ENCODE data around the gene RPS14. TPM values are rescaled to one million over a fixed set of nuclear protein-coding genes. Genes with fewer than 3 reads are reported as not detected.

RPS14 gene
- total and polyA plus RNA-seq, 4 experiments from 2014 or later = 5,260 to 9,996 (median 6,720) TPM

- Mint-ChIP-seq H3K27ac (peak overlapping the region in 3 of 7 donors; percentile 46 to 79 (median 52)), H3K36me3 (peaks cover 26 to 73% of the 10 kb centered on the region in 2 donors)
These were observed 45.4 kb downstream of the RPS14 start for GRCh38 chr5:150404121-150404520.

GRCh38 chr5:150402901-150403342, 46.6 kb downstream of the RPS14 start:
- no peak for DNase-seq
- no peaks in the 10 kb centered on the region for H3K4me1 ChIP-seq (ENCODE audit: insufficient read depth, low read length)
- no peaks in the 10 kb centered on the region for H3K9me3 ChIP-seq (ENCODE audit: control insufficient read depth in 1 of 2, low read length in 2 of 2)
- CTCF ChIA-PET (ENCODE audit: partially characterized antibody) = no interaction called here
- no peak overlapping the region for H3K4me3 ChIP-seq (ENCODE audit: low read length in 2 of 2)
- H3K27ac ChIP-seq (ENCODE audit: low read depth, low read length) = no peak overlapping the region
- no peak overlapping the region for H3K4me3 Mint-ChIP-seq
- intact Hi-C loops (cut with micrococcal nuclease) = no loop called here
- peaks cover 76% of the 10 kb centered on the region for H3K36me3 ChIP-seq (ENCODE audit: insufficient read depth, low read length)
- no peaks in the 10 kb centered on the region for H3K27me3 Mint-ChIP-seq
- peaks cover 0 to 17% (median under 1%) of the 10 kb centered on the region in 4 donors for H3K4me1 Mint-ChIP-seq
- H3K27me3 ChIP-seq (ENCODE audit: insufficient read depth, low read length) = no peaks in the 10 kb centered on the region
- POLR2A ChIA-PET (ENCODE audit: partially characterized antibody) = interaction anchor here (1.1 kb wide), 1 partner anchor 10 kb away, joined by 3 read pairs; the partner anchor contains the start of gene CD74
- peak overlapping the region in 4 of 7 donors; percentile 0 to 73 (median 2) for H3K27ac Mint-ChIP-seq
- H3K36me3 Mint-ChIP-seq = peaks cover 33 to 77% of the 10 kb centered on the region in 2 donors
- no peaks in the 10 kb centered on the region for H3K9me3 Mint-ChIP-seq

More at GRCh38 chr5:150404121-150404520, 45.4 kb downstream of the RPS14 start:
- POLR2A ChIA-PET (ENCODE audit: partially characterized antibody) = no interaction called here
- CTCF ChIA-PET (ENCODE audit: partially characterized antibody) = interaction anchor here (1.3 kb wide), 1 partner anchor 46 kb away, joined by 5 read pairs; no protein-coding TSS in a partner anchor
- intact Hi-C loops (cut with micrococcal nuclease) = no loop called here
- Mint-ChIP-seq H3K4me1 (peaks cover 0 to 24% (median 5%) of the 10 kb centered on the region in 4 donors), H3K27me3 (no peaks in the 10 kb centered on the region), H3K9me3 (no peaks in the 10 kb centered on the region), H3K4me3 (no peak overlapping the region)
- no peak overlapping the region for H3K4me3 ChIP-seq (ENCODE audit: low read length in 2 of 2)
- peaks cover 9% of the 10 kb centered on the region for H3K4me1 ChIP-seq (ENCODE audit: insufficient read depth, low read length)
- no peaks in the 10 kb centered on the region for H3K27me3 ChIP-seq (ENCODE audit: insufficient read depth, low read length)
- H3K9me3 ChIP-seq (ENCODE audit: control insufficient read depth in 1 of 2, low read length in 2 of 2) = no peaks in the 10 kb centered on the region
- no peak overlapping the region for H3K27ac ChIP-seq (ENCODE audit: low read depth, low read length)
- H3K36me3 ChIP-seq (ENCODE audit: insufficient read depth, low read length) = peaks cover 77% of the 10 kb centered on the region
- no peak for DNase-seq

- Mint-ChIP-seq H3K27ac (peak overlapping the region in 5 of 7 donors; percentile 0 to 69 (median 3)), H3K4me3 (no peak overlapping the region), H3K9me3 (no peaks in the 10 kb centered on the region), H3K4me1 (peaks cover 0 to 17% (median 0%) of the 10 kb centered on the region in 4 donors), H3K27me3 (no peaks in the 10 kb centered on the region), H3K36me3 (peaks cover 36 to 81% of the 10 kb centered on the region in 2 donors)
- H3K4me1 ChIP-seq (ENCODE audit: insufficient read depth, low read length) = no peaks in the 10 kb centered on the region
- no peak overlapping the region for H3K27ac ChIP-seq (ENCODE audit: low read depth, low read length)
- ChIA-PET POLR2A (ENCODE audit: partially characterized antibody) (interaction anchor here (1.1 kb wide), 1 partner anchor 10 kb away, joined by 3 read pairs; the partner anchor contains the start of gene CD74), CTCF (ENCODE audit: partially characterized antibody) (no interaction called here)
- no peaks in the 10 kb centered on the region for H3K27me3 ChIP-seq (ENCODE audit: insufficient read depth, low read length)
- DNase-seq = no peak
- intact Hi-C loops (cut with micrococcal nuclease) = no loop called here
- H3K9me3 ChIP-seq (ENCODE audit: control insufficient read depth in 1 of 2, low read length in 2 of 2) = no peaks in the 10 kb centered on the region
- H3K4me3 ChIP-seq (ENCODE audit: low read length in 2 of 2) = no peak overlapping the region
- peaks cover 79% of the 10 kb centered on the region for H3K36me3 ChIP-seq (ENCODE audit: insufficient read depth, low read length)
These were observed 47.2 kb downstream of the RPS14 start for GRCh38 chr5:150402229-150402773.

DNA sequence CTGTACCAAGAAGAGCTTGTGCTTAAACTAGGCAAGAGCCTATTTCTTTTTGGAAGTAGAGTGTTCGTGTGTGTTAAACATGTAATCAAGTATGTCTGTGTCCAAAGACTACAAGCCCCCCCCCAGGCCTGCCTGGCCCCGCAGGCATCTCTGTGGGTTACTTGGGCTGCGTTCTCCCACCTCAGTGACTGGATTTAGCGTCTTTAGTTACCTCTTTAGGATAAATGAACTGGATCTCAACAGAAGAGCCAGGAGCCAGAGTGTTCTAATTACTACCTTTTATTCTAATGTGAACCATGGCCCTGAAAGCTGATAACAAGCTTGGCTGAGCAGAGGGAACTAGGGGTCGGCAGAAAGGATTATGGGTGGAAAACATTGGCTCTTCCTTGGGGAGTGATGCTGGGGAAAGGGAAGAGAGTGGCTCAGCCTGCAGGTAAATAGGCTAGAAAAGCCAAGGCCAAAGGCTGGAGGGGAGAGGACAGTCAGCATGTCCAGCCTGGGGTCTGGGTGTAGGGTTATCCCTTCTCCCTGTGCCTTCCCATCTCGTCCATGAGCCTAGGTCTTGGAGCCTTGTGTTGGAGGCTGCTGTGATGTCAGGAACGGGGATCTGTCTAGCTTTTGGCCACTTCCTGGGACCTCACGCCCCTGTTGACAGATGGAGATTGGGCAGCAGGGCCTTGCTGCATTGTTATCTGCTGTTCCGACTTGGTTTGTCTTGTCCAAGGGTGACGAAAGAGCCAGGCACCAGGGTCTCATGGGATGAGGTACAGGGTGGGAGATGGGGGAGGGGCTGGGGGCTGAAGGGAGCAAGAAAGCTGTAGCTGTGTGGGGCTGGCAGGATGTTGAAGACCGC, 47.9 kb downstream of the RPS14 start:
- H3K4me1 ChIP-seq (ENCODE audit: insufficient read depth, low read length) = no peaks in the 10 kb centered on the region
- peaks cover 79% of the 10 kb centered on the region for H3K36me3 ChIP-seq (ENCODE audit: insufficient read depth, low read length)
- intact Hi-C loops (cut with micrococcal nuclease) = no loop called here
- Mint-ChIP-seq H3K4me1 (peaks cover 0 to 16% (median 0%) of the 10 kb centered on the region in 4 donors), H3K36me3 (peaks cover 38 to 79% of the 10 kb centered on the region in 2 donors), H3K27me3 (no peaks in the 10 kb centered on the region), H3K9me3 (no peaks in the 10 kb centered on the region), H3K27ac (peak overlapping the region in 6 of 7 donors; percentile 11 to 84 (median 64)), H3K4me3 (no peak overlapping the region)
- ChIA-PET POLR2A (ENCODE audit: partially characterized antibody) (interaction anchor here (1.2 to 5.6 kb wide), 3 partner anchors 10 to 48 kb away, joined by 3 to 44 read pairs (median 3); partner anchors contain the start of gene CD74), CTCF (ENCODE audit: partially characterized antibody) (no interaction called here)
- H3K27me3 ChIP-seq (ENCODE audit: insufficient read depth, low read length) = no peaks in the 10 kb centered on the region
- no peak for DNase-seq
- no peak overlapping the region for H3K27ac ChIP-seq (ENCODE audit: low read depth, low read length)
- no peak overlapping the region for H3K4me3 ChIP-seq (ENCODE audit: low read length in 2 of 2)
- no peaks in the 10 kb centered on the region for H3K9me3 ChIP-seq (ENCODE audit: control insufficient read depth in 1 of 2, low read length in 2 of 2)

GRCh38 chr5:150401076-150401375, 48.5 kb downstream of the RPS14 start:
- DNase-seq = no peak
- POLR2A ChIA-PET (ENCODE audit: partially characterized antibody) = interaction anchor here (1.2 to 5.6 kb wide), 3 partner anchors 10 to 49 kb away, joined by 3 to 44 read pairs (median 3); partner anchors contain the start of gene CD74
- intact Hi-C loops (cut with micrococcal nuclease) = no loop called here
- no peaks in the 10 kb centered on the region for H3K27me3 ChIP-seq (ENCODE audit: insufficient read depth, low read length)
- H3K4me3 ChIP-seq (ENCODE audit: low read length in 2 of 2) = no peak overlapping the region
- H3K27ac Mint-ChIP-seq = peak overlapping the region in 5 of 7 donors; percentile 11 to 84 (median 69)
- no peaks in the 10 kb centered on the region for H3K4me1 ChIP-seq (ENCODE audit: insufficient read depth, low read length)
- peaks cover 76% of the 10 kb centered on the region for H3K36me3 ChIP-seq (ENCODE audit: insufficient read depth, low read length)
- H3K9me3 Mint-ChIP-seq = no peaks in the 10 kb centered on the region
- peaks cover 40 to 81% of the 10 kb centered on the region in 2 donors for H3K36me3 Mint-ChIP-seq
- no peaks in the 10 kb centered on the region for H3K9me3 ChIP-seq (ENCODE audit: control insufficient read depth in 1 of 2, low read length in 2 of 2)
- H3K27me3 Mint-ChIP-seq = no peaks in the 10 kb centered on the region
- peaks cover 0 to 10% (median 0%) of the 10 kb centered on the region in 4 donors for H3K4me1 Mint-ChIP-seq
- no peak overlapping the region for H3K4me3 Mint-ChIP-seq
- CTCF ChIA-PET (ENCODE audit: partially characterized antibody) = no interaction called here
- H3K27ac ChIP-seq (ENCODE audit: low read depth, low read length) = no peak overlapping the region

DNA sequence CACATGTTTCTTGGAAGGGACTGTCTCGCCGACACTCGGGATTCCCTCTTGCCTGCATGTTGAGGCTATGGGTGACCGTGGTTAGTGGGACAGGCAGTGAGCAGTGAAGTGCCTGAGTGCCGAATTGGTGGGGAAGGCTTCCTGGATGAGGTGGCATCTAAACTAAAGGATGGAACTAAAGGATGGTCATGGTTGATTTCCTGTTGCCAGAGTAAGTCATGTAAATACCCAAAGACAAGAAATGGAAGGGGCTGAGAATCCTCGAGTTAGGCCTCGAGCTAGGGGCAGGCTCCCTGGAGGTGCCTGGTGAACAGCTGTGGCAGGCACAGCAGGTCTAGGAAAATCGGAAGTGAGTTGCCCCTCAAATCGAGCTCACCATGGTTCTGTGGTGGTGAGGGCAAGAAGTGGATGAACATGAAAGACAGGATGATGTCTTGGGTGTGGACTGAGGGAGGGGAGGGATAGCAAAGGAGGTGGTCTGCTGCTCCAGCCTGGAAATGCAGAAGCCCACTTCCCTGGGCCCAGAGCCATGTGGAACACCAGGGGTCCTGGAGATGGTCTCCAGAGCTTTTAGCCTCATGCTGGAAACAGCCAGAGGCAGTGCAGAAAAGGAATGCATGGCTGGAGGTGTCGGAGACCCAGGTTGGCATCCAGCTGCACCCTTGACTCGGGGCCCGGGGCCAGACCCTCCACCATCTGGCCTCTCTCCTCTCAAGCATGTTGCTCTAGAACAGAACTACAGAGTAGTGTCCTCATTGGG, 49.0 kb downstream of the RPS14 start:
- H3K27ac Mint-ChIP-seq = peak overlapping the region in 6 of 7 donors; percentile 50 to 91 (median 80)
- H3K4me1 Mint-ChIP-seq = peaks cover 0 to 8% (median 0%) of the 10 kb centered on the region in 4 donors
- Histone ChIP-seq H3K4me3 (ENCODE audit: low read length in 2 of 2) (no peak overlapping the region), H3K4me1 (ENCODE audit: insufficient read depth, low read length) (no peaks in the 10 kb centered on the region), H3K27ac (ENCODE audit: low read depth, low read length) (no peak overlapping the region), H3K27me3 (ENCODE audit: insufficient read depth, low read length) (no peaks in the 10 kb centered on the region), H3K36me3 (ENCODE audit: insufficient read depth, low read length) (peaks cover 79% of the 10 kb centered on the region), H3K9me3 (ENCODE audit: control insufficient read depth in 1 of 2, low read length in 2 of 2) (no peaks in the 10 kb centered on the region)
- no peaks in the 10 kb centered on the region for H3K27me3 Mint-ChIP-seq
- no peaks in the 10 kb centered on the region for H3K9me3 Mint-ChIP-seq
- CTCF ChIA-PET (ENCODE audit: partially characterized antibody) = interaction anchor here (5.0 kb wide), 1 partner anchor 11 kb away, joined by 25 read pairs; the partner anchor contains the start of gene CD74
- POLR2A ChIA-PET (ENCODE audit: partially characterized antibody) = interaction anchor here (1.2 to 5.6 kb wide), 3 partner anchors 11 to 50 kb away, joined by 3 to 44 read pairs (median 3); partner anchors contain the start of gene CD74
- intact Hi-C loops (cut with micrococcal nuclease) = no loop called here
- H3K4me3 Mint-ChIP-seq = no peak overlapping the region
- no peak for DNase-seq
- peaks cover 43 to 83% of the 10 kb centered on the region in 2 donors for H3K36me3 Mint-ChIP-seq
